ENCODE data around the gene ALK.

- TF ChIP-seq, protein P1, sequence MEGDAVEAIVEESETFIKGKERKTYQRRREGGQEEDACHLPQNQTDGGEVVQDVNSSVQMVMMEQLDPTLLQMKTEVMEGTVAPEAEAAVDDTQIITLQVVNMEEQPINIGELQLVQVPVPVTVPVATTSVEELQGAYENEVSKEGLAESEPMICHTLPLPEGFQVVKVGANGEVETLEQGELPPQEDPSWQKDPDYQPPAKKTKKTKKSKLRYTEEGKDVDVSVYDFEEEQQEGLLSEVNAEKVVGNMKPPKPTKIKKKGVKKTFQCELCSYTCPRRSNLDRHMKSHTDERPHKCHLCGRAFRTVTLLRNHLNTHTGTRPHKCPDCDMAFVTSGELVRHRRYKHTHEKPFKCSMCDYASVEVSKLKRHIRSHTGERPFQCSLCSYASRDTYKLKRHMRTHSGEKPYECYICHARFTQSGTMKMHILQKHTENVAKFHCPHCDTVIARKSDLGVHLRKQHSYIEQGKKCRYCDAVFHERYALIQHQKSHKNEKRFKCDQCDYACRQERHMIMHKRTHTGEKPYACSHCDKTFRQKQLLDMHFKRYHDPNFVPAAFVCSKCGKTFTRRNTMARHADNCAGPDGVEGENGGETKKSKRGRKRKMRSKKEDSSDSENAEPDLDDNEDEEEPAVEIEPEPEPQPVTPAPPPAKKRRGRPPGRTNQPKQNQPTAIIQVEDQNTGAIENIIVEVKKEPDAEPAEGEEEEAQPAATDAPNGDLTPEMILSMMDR (tag by site-specific recombination; IDR thresholded peaks at IDR 0.05), result no peak
- TF ChIP-seq, protein P2, sequence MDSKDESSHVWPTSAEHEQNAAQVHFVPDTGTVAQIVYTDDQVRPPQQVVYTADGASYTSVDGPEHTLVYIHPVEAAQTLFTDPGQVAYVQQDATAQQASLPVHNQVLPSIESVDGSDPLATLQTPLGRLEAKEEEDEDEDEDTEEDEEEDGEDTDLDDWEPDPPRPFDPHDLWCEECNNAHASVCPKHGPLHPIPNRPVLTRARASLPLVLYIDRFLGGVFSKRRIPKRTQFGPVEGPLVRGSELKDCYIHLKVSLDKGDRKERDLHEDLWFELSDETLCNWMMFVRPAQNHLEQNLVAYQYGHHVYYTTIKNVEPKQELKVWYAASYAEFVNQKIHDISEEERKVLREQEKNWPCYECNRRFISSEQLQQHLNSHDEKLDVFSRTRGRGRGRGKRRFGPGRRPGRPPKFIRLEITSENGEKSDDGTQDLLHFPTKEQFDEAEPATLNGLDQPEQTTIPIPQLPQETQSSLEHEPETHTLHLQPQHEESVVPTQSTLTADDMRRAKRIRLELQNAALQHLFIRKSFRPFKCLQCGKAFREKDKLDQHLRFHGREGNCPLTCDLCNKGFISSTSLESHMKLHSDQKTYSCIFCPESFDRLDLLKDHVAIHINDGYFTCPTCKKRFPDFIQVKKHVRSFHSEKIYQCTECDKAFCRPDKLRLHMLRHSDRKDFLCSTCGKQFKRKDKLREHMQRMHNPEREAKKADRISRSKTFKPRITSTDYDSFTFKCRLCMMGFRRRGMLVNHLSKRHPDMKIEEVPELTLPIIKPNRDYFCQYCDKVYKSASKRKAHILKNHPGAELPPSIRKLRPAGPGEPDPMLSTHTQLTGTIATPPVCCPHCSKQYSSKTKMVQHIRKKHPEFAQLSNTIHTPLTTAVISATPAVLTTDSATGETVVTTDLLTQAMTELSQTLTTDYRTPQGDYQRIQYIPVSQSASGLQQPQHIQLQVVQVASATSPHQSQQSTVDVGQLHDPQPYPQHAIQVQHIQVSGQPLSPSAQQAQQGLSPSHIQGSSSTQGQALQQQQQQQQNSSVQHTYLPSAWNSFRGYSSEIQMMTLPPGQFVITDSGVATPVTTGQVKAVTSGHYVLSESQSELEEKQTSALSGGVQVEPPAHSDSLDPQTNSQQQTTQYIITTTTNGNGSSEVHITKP (tag by site-specific recombination; IDR thresholded peaks at IDR 0.05), result no peak
Measured at GRCh38 chr2:29817299-29817698, 104.1 kb downstream of the ALK start.

All from HEK293 (cell line).